Activated T-cell treated with anti-CD3 and anti-CD28 coated beads, Interleukin-2, amount 50 U/mL, for 4 hours (primary cell): ENCODE results near the gene TMEFF2. TPM values are rescaled to one million over a fixed set of nuclear protein-coding genes. Genes with fewer than 3 reads are reported as not detected.
A peak's percentile ranks its signal among the peaks of the same experiment; 100 is the strongest.

Source experiments
- ATAC-seq, 2 donors: fragments of 200-7000 bp; cut with Tn5 transposase; one replicate each; pipeline ENCODE4 v1.10.0; 2021
- DNase-seq: peaks from one replicate; pipeline ENCODE4 v3.0.0-alpha.2; 2020
- H3K27me3 Mint-ChIP-seq: one replicate; pipeline ENCODE4 v1.8.0; 2021; ENCODE audit warnings: low read depth, mixed read lengths
- H3K36me3 Mint-ChIP-seq: one replicate; pipeline ENCODE4 v1.8.0; 2022; ENCODE audit warnings: mixed read lengths; ENCODE audit not compliant: insufficient read depth
- H3K4me1 Mint-ChIP-seq: one replicate; pipeline ENCODE4 v1.8.0; 2021; ENCODE audit warnings: low read depth, mixed read lengths
- H3K4me3 Mint-ChIP-seq: one replicate; pipeline ENCODE4 v1.8.0; 2021; ENCODE audit warnings: mild to moderate bottlenecking, moderate library complexity, mixed read lengths
- H3K9me3 Mint-ChIP-seq: one replicate; pipeline ENCODE4 v1.8.0; 2021; ENCODE audit warnings: mixed read lengths
- total RNA-seq, 3 donors: library from RNA; stranded (reverse); gene quantifications; one replicate each; pipeline ENCODE4 v1.2.1, GENCODE V29; 2021

Gene TMEFF2
- total RNA-seq, 3 donors from 2014 or later = not detected

GRCh38 chr2:192047315-192048107 lies 147.2 kb downstream of the TMEFF2 start:
- no peaks in the 10 kb centered on the region for H3K36me3 Mint-ChIP-seq
- H3K4me1 Mint-ChIP-seq = no peaks in the 10 kb centered on the region
- H3K4me3 Mint-ChIP-seq = no peak overlapping the region
- DNase-seq (no peak), ATAC-seq (no peak)
- no peaks in the 10 kb centered on the region for H3K9me3 Mint-ChIP-seq
- H3K27me3 Mint-ChIP-seq = peaks cover 8% of the 10 kb centered on the region

DNA sequence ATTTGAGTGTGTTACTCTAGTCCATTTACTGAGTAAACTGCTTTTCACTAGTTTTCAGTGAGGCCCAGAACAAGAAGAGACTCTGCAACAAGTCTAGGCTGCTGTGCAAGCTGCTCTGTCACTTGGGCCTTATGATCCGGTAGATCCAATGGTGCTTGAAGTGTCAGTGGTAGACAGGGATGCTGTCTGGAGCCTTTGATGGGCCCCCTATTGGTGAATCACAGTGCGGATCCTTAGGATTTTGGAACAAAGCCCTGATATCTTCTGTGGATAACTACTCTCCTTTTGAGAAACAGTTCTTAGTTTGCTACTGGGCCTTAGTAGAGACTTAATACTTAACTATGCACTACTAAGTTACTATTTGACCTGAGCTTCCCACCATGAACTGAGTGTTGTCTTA lies 150.2 kb downstream of the TMEFF2 start:
- no peaks in the 10 kb centered on the region for H3K36me3 Mint-ChIP-seq
- DNase-seq (no peak), ATAC-seq (no peak)
- peaks cover 7% of the 10 kb centered on the region for H3K27me3 Mint-ChIP-seq
- H3K9me3 Mint-ChIP-seq = no peaks in the 10 kb centered on the region
- no peaks in the 10 kb centered on the region for H3K4me1 Mint-ChIP-seq
- H3K4me3 Mint-ChIP-seq = no peak overlapping the region

GRCh38 chr2:192043216-192043870 lies 151.4 kb downstream of the TMEFF2 start:
- no peaks in the 10 kb centered on the region for H3K36me3 Mint-ChIP-seq
- no peak overlapping the region for H3K4me3 Mint-ChIP-seq
- DNase-seq (no peak), ATAC-seq (no peak)
- no peaks in the 10 kb centered on the region for H3K27me3 Mint-ChIP-seq
- H3K4me1 Mint-ChIP-seq = no peaks in the 10 kb centered on the region
- H3K9me3 Mint-ChIP-seq = no peaks in the 10 kb centered on the region

DNA sequence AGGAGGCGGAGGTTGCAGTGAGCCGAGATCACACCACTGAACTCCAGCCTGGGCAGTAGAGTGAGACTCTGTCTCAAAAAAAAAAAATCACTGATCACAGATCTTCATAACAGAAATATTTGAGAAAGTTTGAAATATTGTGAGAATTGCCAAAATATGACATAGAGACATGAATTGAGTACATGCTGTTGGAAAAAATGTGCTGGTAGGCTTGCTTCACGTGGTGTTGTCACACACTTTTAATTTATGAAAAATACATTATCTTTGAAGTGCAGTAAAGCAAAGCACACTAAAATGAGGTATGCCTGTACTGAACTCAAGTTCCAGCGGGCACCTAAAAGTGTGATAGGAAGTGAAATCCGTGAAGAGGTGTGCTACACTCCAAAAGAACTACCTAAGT lies 152.6 kb downstream of the TMEFF2 start:
- no peak for ATAC-seq
- Mint-ChIP-seq H3K9me3 (no peaks in the 10 kb centered on the region), H3K4me1 (no peaks in the 10 kb centered on the region), H3K36me3 (no peaks in the 10 kb centered on the region), H3K27me3 (no peaks in the 10 kb centered on the region), H3K4me3 (no peak overlapping the region)
- DNase-seq = no peak

DNA sequence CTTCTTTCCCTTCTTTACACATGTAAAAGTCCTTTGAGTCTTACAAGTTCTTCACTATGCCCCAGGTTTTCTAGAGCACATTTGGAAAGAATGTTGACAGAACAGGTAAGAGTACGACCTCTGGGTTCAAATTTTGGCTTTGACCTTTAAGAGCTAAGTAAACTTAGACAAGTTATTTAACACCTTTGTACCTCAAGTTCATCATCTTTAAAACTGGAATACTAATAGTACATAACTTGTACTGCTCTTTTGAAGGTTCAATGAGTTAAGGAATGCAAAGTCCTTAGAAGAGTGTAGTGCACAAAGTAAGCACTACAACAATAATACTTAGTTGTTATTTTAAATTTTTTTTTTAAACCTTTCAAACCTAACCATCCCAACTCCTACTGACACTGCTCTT lies 156.6 kb downstream of the TMEFF2 start:
- H3K4me1 Mint-ChIP-seq = no peaks in the 10 kb centered on the region
- no peak for DNase-seq

GRCh38 chr2:192035731-192036442 lies 158.8 kb downstream of the TMEFF2 start:
- no peaks in the 10 kb centered on the region for H3K9me3 Mint-ChIP-seq
- no peak for ATAC-seq

More for the DNA sequence above, 156.6 kb downstream of the TMEFF2 start:
- no peaks in the 10 kb centered on the region for H3K9me3 Mint-ChIP-seq
- H3K4me3 Mint-ChIP-seq = no peak overlapping the region
- no peak for ATAC-seq
- no peaks in the 10 kb centered on the region for H3K36me3 Mint-ChIP-seq
- no peaks in the 10 kb centered on the region for H3K27me3 Mint-ChIP-seq

DNA sequence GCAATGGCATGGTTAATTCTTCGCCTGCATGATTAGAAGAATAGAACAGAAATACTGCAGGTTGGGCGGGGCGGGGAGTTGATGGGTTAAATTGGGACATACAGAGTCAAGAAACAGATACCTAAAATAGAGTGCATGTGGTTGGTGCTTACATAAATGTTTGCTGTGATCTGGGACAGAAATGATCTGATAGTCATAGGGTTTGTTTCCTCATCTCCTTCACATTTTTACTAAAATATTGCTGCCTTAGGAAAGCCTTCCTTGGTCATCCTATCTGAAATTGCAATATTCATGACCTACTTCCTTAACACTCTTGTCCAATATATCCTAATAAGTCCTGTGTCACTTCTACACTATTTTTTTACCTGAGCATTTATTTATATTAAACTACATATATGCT lies 163.9 kb downstream of the TMEFF2 start:
- Mint-ChIP-seq H3K4me1 (no peaks in the 10 kb centered on the region), H3K9me3 (no peaks in the 10 kb centered on the region), H3K36me3 (no peaks in the 10 kb centered on the region), H3K27me3 (no peaks in the 10 kb centered on the region), H3K4me3 (no peak overlapping the region)
- ATAC-seq (no peak), DNase-seq (no peak)

More at GRCh38 chr2:192035731-192036442, 158.8 kb downstream of the TMEFF2 start:
- no peak for DNase-seq
- Mint-ChIP-seq H3K27me3 (no peaks in the 10 kb centered on the region), H3K4me3 (no peak overlapping the region), H3K4me1 (no peaks in the 10 kb centered on the region), H3K36me3 (no peaks in the 10 kb centered on the region)

DNA sequence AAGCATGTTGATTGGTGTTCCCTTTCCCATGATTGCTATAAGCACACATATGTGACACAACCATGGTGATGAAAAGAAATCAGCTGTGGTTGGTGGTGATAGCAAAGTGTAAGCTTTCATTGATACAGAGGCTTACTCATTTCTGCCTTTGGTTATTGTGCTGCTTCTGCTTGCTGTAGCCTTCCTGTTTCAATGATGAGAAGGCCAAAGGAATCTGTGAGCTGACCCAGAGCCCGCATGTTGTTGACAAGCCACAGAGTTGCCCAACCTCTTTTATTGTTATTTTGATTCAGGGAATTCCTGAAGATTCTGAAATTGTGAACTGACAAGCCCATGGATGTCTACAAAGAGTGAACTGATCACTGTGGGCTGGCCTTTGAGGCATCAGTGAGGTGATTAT lies 164.4 kb downstream of the TMEFF2 start:
- DNase-seq = no peak
- H3K36me3 Mint-ChIP-seq = no peaks in the 10 kb centered on the region
- no peaks in the 10 kb centered on the region for H3K27me3 Mint-ChIP-seq
- no peak for ATAC-seq
- H3K9me3 Mint-ChIP-seq = no peaks in the 10 kb centered on the region
- no peak overlapping the region for H3K4me3 Mint-ChIP-seq
- no peaks in the 10 kb centered on the region for H3K4me1 Mint-ChIP-seq

DNA sequence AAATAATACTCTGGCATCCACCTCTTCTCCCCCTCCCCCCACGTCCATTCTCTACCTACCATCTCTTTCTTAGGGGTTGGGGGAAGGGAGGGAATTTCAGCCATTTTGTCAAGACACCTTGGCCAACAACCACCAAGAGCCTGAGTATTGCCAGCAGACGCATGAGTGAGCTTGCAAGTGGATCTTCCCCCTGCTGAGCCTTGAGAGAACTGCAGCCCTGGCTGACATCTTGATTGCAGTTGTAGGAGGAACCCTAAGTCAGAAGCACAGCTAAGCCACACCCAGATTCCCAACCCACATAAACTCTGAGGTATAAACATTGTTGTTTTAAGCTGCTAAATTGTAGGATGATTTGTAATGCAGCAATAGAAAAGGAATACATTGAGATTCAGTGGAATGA lies 165.6 kb downstream of the TMEFF2 start:
- H3K36me3 Mint-ChIP-seq = no peaks in the 10 kb centered on the region
- H3K27me3 Mint-ChIP-seq = peaks cover 4% of the 10 kb centered on the region
- DNase-seq (no peak), ATAC-seq (peak in 1 of 2 donors; percentile 48)
- no peaks in the 10 kb centered on the region for H3K9me3 Mint-ChIP-seq
- no peaks in the 10 kb centered on the region for H3K4me1 Mint-ChIP-seq
- no peak overlapping the region for H3K4me3 Mint-ChIP-seq

GRCh38 chr2:192026825-192027120 lies 168.0 kb downstream of the TMEFF2 start:
- no peaks in the 10 kb centered on the region for H3K9me3 Mint-ChIP-seq
- peaks cover 4% of the 10 kb centered on the region for H3K27me3 Mint-ChIP-seq
- ATAC-seq = no peak
- DNase-seq = no peak
- no peak overlapping the region for H3K4me3 Mint-ChIP-seq
- H3K36me3 Mint-ChIP-seq = no peaks in the 10 kb centered on the region
- no peaks in the 10 kb centered on the region for H3K4me1 Mint-ChIP-seq

- H3K4me3 Mint-ChIP-seq = no peak overlapping the region
- no peaks in the 10 kb centered on the region for H3K4me1 Mint-ChIP-seq
- no peaks in the 10 kb centered on the region for H3K36me3 Mint-ChIP-seq
- DNase-seq (no peak), ATAC-seq (no peak)
- no peaks in the 10 kb centered on the region for H3K9me3 Mint-ChIP-seq
- H3K27me3 Mint-ChIP-seq = peaks cover 4% of the 10 kb centered on the region
Observed at GRCh38 chr2:192026059-192026824, 168.5 kb downstream of the TMEFF2 start.

DNA sequence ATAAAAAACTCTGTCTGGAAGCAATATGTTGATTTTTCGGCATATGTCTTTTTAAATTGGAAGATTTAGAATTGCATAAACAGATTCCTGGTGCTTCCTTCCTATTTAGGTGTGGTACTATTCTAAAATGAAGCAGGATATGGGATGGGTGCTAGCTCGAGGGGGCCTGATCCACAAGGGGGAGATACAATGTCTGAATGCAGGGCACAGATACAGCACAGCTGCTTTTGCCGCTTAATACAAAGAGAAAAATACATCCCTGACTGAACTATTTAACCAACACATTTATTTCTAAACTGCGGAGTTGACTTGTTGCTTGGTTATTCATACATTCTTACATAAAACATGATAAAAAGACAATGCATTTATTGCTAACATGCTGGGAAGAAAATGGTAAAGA lies 169.1 kb downstream of the TMEFF2 start:
- Mint-ChIP-seq H3K4me3 (no peak overlapping the region), H3K4me1 (no peaks in the 10 kb centered on the region), H3K27me3 (peaks cover 4% of the 10 kb centered on the region), H3K9me3 (no peaks in the 10 kb centered on the region), H3K36me3 (no peaks in the 10 kb centered on the region)
- ATAC-seq = no peak
- DNase-seq = no peak

- ATAC-seq (no peak), DNase-seq (no peak)
- Mint-ChIP-seq H3K4me3 (no peak overlapping the region), H3K36me3 (no peaks in the 10 kb centered on the region), H3K9me3 (no peaks in the 10 kb centered on the region), H3K27me3 (peaks cover 4% of the 10 kb centered on the region), H3K4me1 (no peaks in the 10 kb centered on the region)
Observed at GRCh38 chr2:192023006-192023405, 171.7 kb downstream of the TMEFF2 start.

DNA sequence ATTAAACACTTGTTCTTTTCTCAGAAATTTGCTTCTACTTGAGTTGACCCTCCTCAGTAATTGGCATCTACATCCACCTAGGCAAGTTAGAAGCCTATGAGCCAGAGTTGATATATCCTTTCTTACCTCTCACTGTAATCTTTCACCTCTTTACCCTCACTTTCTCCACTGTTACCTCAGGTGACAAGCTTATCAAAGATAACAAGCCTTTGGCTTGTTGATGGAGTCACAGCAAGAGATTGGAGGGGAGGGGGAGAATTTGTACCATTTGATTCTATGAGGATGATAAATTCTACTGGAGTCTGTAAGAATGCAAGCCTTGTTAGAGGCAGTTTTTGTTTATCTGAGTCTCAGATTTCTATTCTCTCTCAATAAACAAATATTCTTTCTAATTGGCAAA lies 176.9 kb downstream of the TMEFF2 start:
- Mint-ChIP-seq H3K4me1 (no peaks in the 10 kb centered on the region), H3K4me3 (no peak overlapping the region), H3K9me3 (no peaks in the 10 kb centered on the region), H3K27me3 (no peaks in the 10 kb centered on the region), H3K36me3 (no peaks in the 10 kb centered on the region)
- no peak for DNase-seq
- no peak for ATAC-seq
